ENCODE measurements around the gene PORCN.

DNA sequence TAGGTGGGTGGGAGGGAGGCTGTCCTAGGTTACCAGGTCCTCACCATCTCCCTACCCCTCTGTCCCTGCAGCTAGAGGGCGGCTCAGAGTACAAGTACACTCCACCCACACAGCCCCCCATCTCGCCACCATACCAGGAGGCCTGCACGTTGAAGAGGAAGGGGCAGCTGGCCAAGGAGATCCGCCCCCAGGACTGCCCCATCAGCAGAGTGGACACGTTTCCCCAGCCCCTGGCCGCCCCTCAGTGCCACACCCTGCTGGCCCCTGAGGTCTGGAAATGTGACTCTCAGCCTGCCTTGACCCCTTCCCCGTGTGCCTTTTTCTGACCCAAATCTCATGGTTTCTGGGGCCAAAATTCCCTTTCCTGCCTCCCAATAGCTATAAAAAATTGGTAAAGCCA is 26.3 kb upstream of the PORCN start:
- TF ChIP-seq, protein P1, sequence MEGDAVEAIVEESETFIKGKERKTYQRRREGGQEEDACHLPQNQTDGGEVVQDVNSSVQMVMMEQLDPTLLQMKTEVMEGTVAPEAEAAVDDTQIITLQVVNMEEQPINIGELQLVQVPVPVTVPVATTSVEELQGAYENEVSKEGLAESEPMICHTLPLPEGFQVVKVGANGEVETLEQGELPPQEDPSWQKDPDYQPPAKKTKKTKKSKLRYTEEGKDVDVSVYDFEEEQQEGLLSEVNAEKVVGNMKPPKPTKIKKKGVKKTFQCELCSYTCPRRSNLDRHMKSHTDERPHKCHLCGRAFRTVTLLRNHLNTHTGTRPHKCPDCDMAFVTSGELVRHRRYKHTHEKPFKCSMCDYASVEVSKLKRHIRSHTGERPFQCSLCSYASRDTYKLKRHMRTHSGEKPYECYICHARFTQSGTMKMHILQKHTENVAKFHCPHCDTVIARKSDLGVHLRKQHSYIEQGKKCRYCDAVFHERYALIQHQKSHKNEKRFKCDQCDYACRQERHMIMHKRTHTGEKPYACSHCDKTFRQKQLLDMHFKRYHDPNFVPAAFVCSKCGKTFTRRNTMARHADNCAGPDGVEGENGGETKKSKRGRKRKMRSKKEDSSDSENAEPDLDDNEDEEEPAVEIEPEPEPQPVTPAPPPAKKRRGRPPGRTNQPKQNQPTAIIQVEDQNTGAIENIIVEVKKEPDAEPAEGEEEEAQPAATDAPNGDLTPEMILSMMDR (IDR thresholded peaks at IDR 0.05; ENCODE audit: extremely low read depth in 1 of 2, insufficient read depth in 1 of 2, low read depth in 1 of 2, low read length in 2 of 2), result no peak
- TF ChIP-seq POLR2A (IDR thresholded peaks at IDR 0.05; ENCODE audit: low read depth, low read length), result no peak
- TF ChIP-seq, protein P2, sequence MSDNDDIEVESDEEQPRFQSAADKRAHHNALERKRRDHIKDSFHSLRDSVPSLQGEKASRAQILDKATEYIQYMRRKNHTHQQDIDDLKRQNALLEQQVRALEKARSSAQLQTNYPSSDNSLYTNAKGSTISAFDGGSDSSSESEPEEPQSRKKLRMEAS (IDR thresholded peaks at IDR 0.05; ENCODE audit: insufficient read depth, insufficient read length), result no peak
- TF ChIP-seq POLR2AphosphoS5 (IDR thresholded peaks at IDR 0.05; ENCODE audit: insufficient read depth, low read depth, low read length), result no peak
- no peak for TF ChIP-seq EZH2 (IDR thresholded peaks at IDR 0.05; ENCODE audit: borderline replicate concordance, low read depth, low read length, severe bottlenecking)
- TF ChIP-seq JUN (IDR thresholded peaks at IDR 0.05; ENCODE audit: borderline replicate concordance, insufficient read depth, insufficient read length, low read depth), result no peak
- no peak for TF ChIP-seq MYC (IDR thresholded peaks at IDR 0.05; ENCODE audit: low read depth, low read length)
